IMR-90 (cell line): Measurements from ENCODE around the gene PAX5. TPM values are rescaled to one million over a fixed set of nuclear protein-coding genes. Genes with fewer than 3 reads are reported as not detected.

Source experiments
- ATAC-seq: fragments of 200-7000 bp; cut with Tn5 transposase; 2 replicates; pipeline ENCODE4 v1.9.1; 2020; ENCODE audit warnings: low read depth, mild to moderate bottlenecking, moderate library complexity
- BruUV-seq: library from RNA; stranded (reverse); fragments of 400-500 nt; replicated peaks from 2 replicates; lab custom pipeline; 2021; lab: Mats Ljungman, UMichigan
- CTCF ChIA-PET: fragments of 300-600 bp; formaldehyde crosslinking; extraction: SDS; loops from one replicate; lab custom pipeline; 2021; ENCODE audit warnings: antibody characterized with exemption; lab: Yijun Ruan, JAX
- POLR2A ChIA-PET: fragments of 300-600 bp; sonication (Branson Sonifier 250); formaldehyde crosslinking; loops from one replicate; lab custom pipeline; 2022; ENCODE audit warnings: antibody characterized with exemption; ENCODE audit not compliant: unreplicated experiment; lab: Charles Lee
- DNase-seq: peaks from one replicate; pipeline ENCODE4 v3.0.0; 2013
- H2AFZ ChIP-seq: replicated peaks from 2 replicates; pipeline ENCODE3; 2013; ENCODE audit warnings: low read length, mild to moderate bottlenecking; ENCODE audit not compliant: poor library complexity
- H2AK5ac ChIP-seq: 2 replicates; pipeline ENCODE4 v1.6.1; 2013; ENCODE audit warnings: low read depth, low read length, inconsistent platforms
- H2AK9ac ChIP-seq: replicated peaks from 2 replicates; pipeline ENCODE3; 2013; ENCODE audit warnings: mild to moderate bottlenecking, low read depth, low read length, moderate library complexity; ENCODE audit not compliant: poor library complexity
- H2BK120ac ChIP-seq: 2 replicates; pipeline ENCODE4 v1.6.1; 2013; ENCODE audit warnings: low read depth, low read length, inconsistent platforms
- H2BK15ac ChIP-seq: 3 replicates; pipeline ENCODE4 v1.6.1; 2013; ENCODE audit warnings: low read depth, low read length, inconsistent platforms
- H2BK20ac ChIP-seq: 2 replicates; pipeline ENCODE4 v1.6.1; 2013; ENCODE audit warnings: low read depth, mild to moderate bottlenecking, inconsistent platforms, low read length, moderate library complexity
- H2BK5ac ChIP-seq: 2 replicates; pipeline ENCODE4 v1.6.1; 2013; ENCODE audit warnings: mild to moderate bottlenecking, low read depth, low read length, inconsistent platforms; ENCODE audit not compliant: poor library complexity, severe bottlenecking
- H3K14ac ChIP-seq: replicated peaks from 2 replicates; pipeline ENCODE4 v1.6.1; 2013; ENCODE audit warnings: low read depth, low read length, inconsistent platforms
- H3K18ac ChIP-seq: 2 replicates; pipeline ENCODE4 v1.6.1; 2013; ENCODE audit warnings: low read depth, low read length, control low read depth
- H3K23ac ChIP-seq: 2 replicates; pipeline ENCODE4 v1.6.1; 2013; ENCODE audit warnings: low read depth, low read length, inconsistent platforms
- H3K27ac ChIP-seq: 2 replicates; pipeline ENCODE4 v1.5.1; 2013; ENCODE audit warnings: mild to moderate bottlenecking, control low read depth, low read length; ENCODE audit not compliant: insufficient read depth
- H3K27me3 ChIP-seq: 2 replicates; pipeline ENCODE4 v1.6.1; 2013; ENCODE audit warnings: low read length; ENCODE audit not compliant: control insufficient read depth, insufficient read depth
- H3K36me3 ChIP-seq: 2 replicates; pipeline ENCODE4 v1.6.1; 2013; ENCODE audit warnings: low read length, mixed read lengths; ENCODE audit not compliant: control insufficient read depth, insufficient read depth
- H3K4ac ChIP-seq: 2 replicates; pipeline ENCODE4 v1.6.1; 2013; ENCODE audit warnings: low read depth, low read length, inconsistent platforms
- H3K4me1 ChIP-seq: 2 replicates; pipeline ENCODE4 v1.6.1; 2013; ENCODE audit warnings: low read length, mixed read lengths; ENCODE audit not compliant: control insufficient read depth, insufficient read depth
- H3K4me2 ChIP-seq: 2 replicates; pipeline ENCODE4 v1.6.1; 2013; ENCODE audit warnings: low read depth, mild to moderate bottlenecking, control low read depth, low read length, moderate library complexity
- H3K4me3 ChIP-seq: 2 replicates; pipeline ENCODE4 v1.5.1; 2013; ENCODE audit warnings: low read depth, mild to moderate bottlenecking, control low read depth, low read length, moderate library complexity; ENCODE audit not compliant: insufficient read depth
- H3K56ac ChIP-seq: 2 replicates; pipeline ENCODE4 v1.6.1; 2013; ENCODE audit warnings: low read length, inconsistent platforms; ENCODE audit not compliant: insufficient read depth; ENCODE audit errors: extremely low read depth
- H3K79me1 ChIP-seq, 2 experiments: 2 replicates each; pipeline ENCODE4 v1.6.1; 2013; ENCODE audit warnings: low read length in 2 of 2, inconsistent platforms in 1 of 2, low read depth in 1 of 2
- H3K9ac ChIP-seq: 2 replicates; pipeline ENCODE4 v1.6.1; 2013; ENCODE audit warnings: low read depth, low read length, control low read depth
- H3K9me1 ChIP-seq: 2 replicates; pipeline ENCODE4 v1.6.1; 2013; ENCODE audit warnings: low read length, inconsistent platforms; ENCODE audit not compliant: insufficient read depth
- H3K9me3 ChIP-seq: 2 replicates; pipeline ENCODE4 v1.6.1; 2013; ENCODE audit warnings: low read length; ENCODE audit not compliant: control insufficient read depth, insufficient read depth
- H4K20me1 ChIP-seq: 2 replicates; pipeline ENCODE4 v1.6.1; 2013; ENCODE audit warnings: low read length, inconsistent platforms; ENCODE audit not compliant: insufficient read depth
- H4K5ac ChIP-seq: 2 replicates; pipeline ENCODE4 v1.6.1; 2013; ENCODE audit warnings: mild to moderate bottlenecking, low read depth, low read length, control low read depth
- H4K8ac ChIP-seq, 2 experiments: 2 replicates each; pipeline ENCODE4 v1.6.1; 2013; ENCODE audit warnings: low read depth in 2 of 2, low read length in 2 of 2, control low read depth in 1 of 2, inconsistent platforms in 1 of 2
- H4K91ac ChIP-seq: 2 replicates; pipeline ENCODE4 v1.6.1; 2013; ENCODE audit warnings: low read depth, low read length, inconsistent platforms; ENCODE audit not compliant: insufficient read depth
- BHLHE40 ChIP-seq: fragments of 150-350 bp; IDR thresholded peaks from 2 replicates; pipeline ENCODE4 v1.6.1; 2016; ENCODE audit warnings: mild to moderate bottlenecking, low read depth, low read length
- CEBPB ChIP-seq: IDR thresholded peaks from 2 replicates; pipeline ENCODE4 v1.6.1; 2012; ENCODE audit warnings: low read depth, low read length, improper control_type of control experiment
- CHD1 ChIP-seq: IDR thresholded peaks from 2 replicates; pipeline ENCODE4 v1.6.1; 2012; ENCODE audit warnings: low read depth, low read length, improper control_type of control experiment
- FOS ChIP-seq: fragments of 150-350 bp; IDR thresholded peaks from 2 replicates; pipeline ENCODE4 v1.6.1; 2016; ENCODE audit warnings: low read depth, low read length
- MAFK ChIP-seq: IDR thresholded peaks from 2 replicates; pipeline ENCODE4 v1.6.1; 2012; ENCODE audit warnings: low read depth, low read length, improper control_type of control experiment
- MAZ ChIP-seq: IDR thresholded peaks from 2 replicates; pipeline ENCODE4 v1.6.1; 2012; ENCODE audit warnings: low read depth, mild to moderate bottlenecking, low read length, improper control_type of control experiment, moderate library complexity, borderline replicate concordance
- MXI1 ChIP-seq: IDR thresholded peaks from 2 replicates; pipeline ENCODE4 v1.6.1; 2012; ENCODE audit warnings: low read depth, mild to moderate bottlenecking, low read length, moderate library complexity, borderline replicate concordance
- NFE2L2 ChIP-seq: fragments of 150-350 bp; IDR thresholded peaks from 2 replicates; pipeline ENCODE4 v1.6.1; 2016; ENCODE audit warnings: low read depth, mild to moderate bottlenecking, low read length
- RAD21 ChIP-seq: IDR thresholded peaks from 2 replicates; pipeline ENCODE4 v1.6.1; 2012; ENCODE audit warnings: low read length, improper control_type of control experiment
- RCOR1 ChIP-seq: IDR thresholded peaks from 2 replicates; pipeline ENCODE4 v1.6.1; 2012; ENCODE audit warnings: mild to moderate bottlenecking, low read length, improper control_type of control experiment; ENCODE audit not compliant: insufficient replicate concordance
- RFX5 ChIP-seq: IDR thresholded peaks from 2 replicates; pipeline ENCODE4 v1.8.0; 2012; ENCODE audit warnings: low read depth, mild to moderate bottlenecking, low read length, moderate library complexity
- SMC3 ChIP-seq: fragments of 150-350 bp; IDR thresholded peaks from 2 replicates; pipeline ENCODE4 v1.6.1; 2016; ENCODE audit warnings: low read depth, mild to moderate bottlenecking, antibody characterized with exemption, low read length, moderate library complexity
- WGBS, 2 experiments: methylation state at CpG; one replicate each; pipeline versions ENCODE4 v1.1.5 to v1.1.7; 2013; ENCODE audit warnings: missing lambda C conversion rate in 2 of 2; ENCODE audit not compliant: insufficient read length in 1 of 2; ENCODE audit errors: extremely low coverage in 2 of 2; 5-methylcytosine and 5-hydroxymethylcytosine counted together
- dilution Hi-C: fragments of 300-500 bp; cut with HindIII; formaldehyde crosslinking; loops from one replicate; pipeline ENCODE4 v1.14.3; 2018; ENCODE audit warnings: low sequenced_read_pairs; ENCODE audit not compliant: unreplicated experiment
- in situ Hi-C: fragments of 300-500 bp; cut with MboI; formaldehyde crosslinking; loops from 3 replicates; pipeline ENCODE4 v1.14.3; 2019; ENCODE audit warnings: low sequenced_read_pairs, inconsistent platforms, mixed read lengths
- intact Hi-C: fragments of 100-400 bp; cut with micrococcal nuclease; formaldehyde crosslinking; loops from 2 replicates; pipeline ENCODE4 v1.10.0; 2022
- polyA plus RNA-seq, 3 experiments: library from polyadenylated mRNA; depleted of rRNA; stranded (reverse); fragments of >200 nt; gene quantifications; 2 replicates each; pipeline ENCODE4 v1.2.3, GENCODE V29; 2012; ENCODE audit warnings: low replicate concordance in 1 of 3
- total RNA-seq: library from RNA; depleted of rRNA; stranded (reverse); fragments of >200 nt; gene quantifications from 2 replicates; pipeline ENCODE4 v1.2.3, GENCODE V29; 2012
- TF ChIP-seq, protein P1 (sequence below): conservative IDR thresholded peaks from 2 replicates; pipeline ENCODE4 v1.5.1; 2012; ENCODE audit warnings: mild to moderate bottlenecking, low read depth, low read length, improper control_type of control experiment

PAX5 gene
- total and polyA plus RNA-seq, 2 of the 4 experiments (the other 2 are of a cell fraction) = not detected

DNA sequence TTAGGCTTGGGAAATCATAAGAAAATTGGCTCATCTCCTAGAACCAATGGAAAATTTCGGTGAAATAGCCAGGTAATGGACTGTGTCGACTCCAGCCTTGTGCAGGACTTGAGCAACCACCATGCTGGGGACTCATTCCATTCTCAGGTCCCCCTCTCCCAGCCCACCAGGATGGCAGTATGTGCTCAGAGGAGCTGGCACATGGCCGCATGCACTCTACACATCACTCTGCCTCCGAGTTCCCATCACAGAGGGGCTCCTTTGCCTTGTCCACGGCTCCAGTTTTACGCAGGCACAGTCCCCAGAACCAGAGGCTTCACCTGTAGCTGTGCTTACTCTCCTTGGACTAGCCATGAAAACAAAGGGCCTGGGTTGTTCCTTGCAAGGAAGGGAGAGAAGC, 149.3 kb downstream of the PAX5 start:
- no peak overlapping the region for H3K14ac ChIP-seq
- H3K9me3 ChIP-seq = no peaks in the 10 kb centered on the region
- no peak overlapping the region for H2BK120ac ChIP-seq
- no peaks in the 10 kb centered on the region for H3K79me1 ChIP-seq
- H4K5ac ChIP-seq = no peak overlapping the region
- BruUV-seq = no TSS peak
- no peak overlapping the region for H3K4ac ChIP-seq
- H3K9ac ChIP-seq = no peak overlapping the region
- no peak overlapping the region for H3K23ac ChIP-seq
- ATAC-seq (no peak), DNase-seq (no peak)
- peaks cover 38% of the 10 kb centered on the region for H3K27me3 ChIP-seq
- no peak overlapping the region for H3K4me2 ChIP-seq
- H2AFZ ChIP-seq = no peak overlapping the region
- dilution Hi-C loops (no loop called here), in situ Hi-C loops (no loop called here), intact Hi-C loops (no loop called here)
- no peaks in the 10 kb centered on the region for H3K4me1 ChIP-seq
- POLR2A ChIA-PET = no interaction called here
- no peak overlapping the region for H2BK5ac ChIP-seq
- no peak overlapping the region for H2BK15ac ChIP-seq
- no peak overlapping the region for H4K8ac ChIP-seq
- CTCF ChIA-PET = interaction anchor here (1.2 kb wide), 1 partner anchor 11 kb away, joined by 4 read pairs; no protein-coding TSS in a partner anchor
- H3K36me3 ChIP-seq = no peaks in the 10 kb centered on the region
- H3K27ac ChIP-seq = no peak overlapping the region
- no peak overlapping the region for H3K56ac ChIP-seq
- no peak overlapping the region for H3K4me3 ChIP-seq
- H2AK5ac ChIP-seq = no peak overlapping the region
- no peaks in the 10 kb centered on the region for H4K20me1 ChIP-seq
- no peak overlapping the region for H4K91ac ChIP-seq
- no peak overlapping the region for H3K18ac ChIP-seq
- 29% methylated on average over 1 of the region's 6 CpGs; no CpG with 5 or more reads in 1 of the 2 experiments for WGBS, 2 experiments
- no peak overlapping the region for H2BK20ac ChIP-seq
- no peak for TF ChIP-seq CHD1
- TF ChIP-seq BHLHE40 = no peak
- TF ChIP-seq RCOR1 = no peak
- no peak for TF ChIP-seq MAZ
- no peak for TF ChIP-seq RFX5
- no peak for TF ChIP-seq RAD21
- no peak for TF ChIP-seq NFE2L2
- TF ChIP-seq MXI1 = no peak
- TF ChIP-seq SMC3 = no peak
- no peak for TF ChIP-seq FOS
- TF ChIP-seq, protein P1, sequence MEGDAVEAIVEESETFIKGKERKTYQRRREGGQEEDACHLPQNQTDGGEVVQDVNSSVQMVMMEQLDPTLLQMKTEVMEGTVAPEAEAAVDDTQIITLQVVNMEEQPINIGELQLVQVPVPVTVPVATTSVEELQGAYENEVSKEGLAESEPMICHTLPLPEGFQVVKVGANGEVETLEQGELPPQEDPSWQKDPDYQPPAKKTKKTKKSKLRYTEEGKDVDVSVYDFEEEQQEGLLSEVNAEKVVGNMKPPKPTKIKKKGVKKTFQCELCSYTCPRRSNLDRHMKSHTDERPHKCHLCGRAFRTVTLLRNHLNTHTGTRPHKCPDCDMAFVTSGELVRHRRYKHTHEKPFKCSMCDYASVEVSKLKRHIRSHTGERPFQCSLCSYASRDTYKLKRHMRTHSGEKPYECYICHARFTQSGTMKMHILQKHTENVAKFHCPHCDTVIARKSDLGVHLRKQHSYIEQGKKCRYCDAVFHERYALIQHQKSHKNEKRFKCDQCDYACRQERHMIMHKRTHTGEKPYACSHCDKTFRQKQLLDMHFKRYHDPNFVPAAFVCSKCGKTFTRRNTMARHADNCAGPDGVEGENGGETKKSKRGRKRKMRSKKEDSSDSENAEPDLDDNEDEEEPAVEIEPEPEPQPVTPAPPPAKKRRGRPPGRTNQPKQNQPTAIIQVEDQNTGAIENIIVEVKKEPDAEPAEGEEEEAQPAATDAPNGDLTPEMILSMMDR = no peak
- no peak for TF ChIP-seq MAFK
- no peak for TF ChIP-seq CEBPB
- H3K9me1 ChIP-seq = no peaks in the 10 kb centered on the region
- no peak overlapping the region for H2AK9ac ChIP-seq
